ENCODE data around the gene CATSPERD.

The CATSPERD gene

GRCh38 chr19:5795382-5795919 is 75.0 kb downstream of the CATSPERD start:
- no peak for DNase-seq (ENCODE audit: extremely low read depth, low read depth)
- no peak for TF ChIP-seq CTCF (IDR thresholded peaks at IDR 0.05; ENCODE audit: low read depth, low read length)

GRCh38 chr19:5798244-5798643 is 77.8 kb downstream of the CATSPERD start:
- no peak for DNase-seq (ENCODE audit: extremely low read depth, low read depth)
- no peak for TF ChIP-seq CTCF (IDR thresholded peaks at IDR 0.05; ENCODE audit: low read depth, low read length)

- no peak for TF ChIP-seq CTCF (IDR thresholded peaks at IDR 0.05; ENCODE audit: low read depth, low read length)
These were observed 79.1 kb downstream of the CATSPERD start for GRCh38 chr19:5799247-5800241.

GRCh38 chr19:5800361-5801270 is 80.2 kb downstream of the CATSPERD start:
- TF ChIP-seq CTCF (IDR thresholded peaks at IDR 0.05; ENCODE audit: low read depth, low read length): no peak
- DNase-seq (ENCODE audit: extremely low read depth, low read depth): no peak

More at GRCh38 chr19:5799247-5800241, 79.1 kb downstream of the CATSPERD start:
- DNase-seq (ENCODE audit: extremely low read depth, low read depth): no peak

GRCh38 chr19:5801796-5802619 is 81.6 kb downstream of the CATSPERD start:
- no peak for TF ChIP-seq CTCF (IDR thresholded peaks at IDR 0.05; ENCODE audit: low read depth, low read length)

GRCh38 chr19:5803441-5803751 is 83.0 kb downstream of the CATSPERD start:
- no peak for TF ChIP-seq CTCF (IDR thresholded peaks at IDR 0.05; ENCODE audit: low read depth, low read length)
- no peak for DNase-seq (ENCODE audit: extremely low read depth, low read depth)

More at GRCh38 chr19:5801796-5802619, 81.6 kb downstream of the CATSPERD start:
- DNase-seq (ENCODE audit: extremely low read depth, low read depth): no peak
